HEK293 (cell line): ENCODE measurements around the gene FBXO5.

Experiments
- ZBTB8A ChIP-seq: fragments of 450-650 bp; formaldehyde crosslinking; IDR thresholded peaks from 2 replicates; pipeline ENCODE4 v1.5.1; 2016; ENCODE audit warnings: missing biosample characterization, missing genetic modification characterization
- ZFHX2 ChIP-seq: fragments of 450-650 bp; formaldehyde crosslinking; conservative IDR thresholded peaks from 2 replicates; pipeline ENCODE4 v1.5.1; 2016; ENCODE audit warnings: missing biosample characterization, missing genetic modification characterization
- ZFP3 ChIP-seq: fragments of 450-650 bp; formaldehyde crosslinking; IDR thresholded peaks from 2 replicates; pipeline ENCODE4 v1.5.1; 2016; ENCODE audit warnings: low read depth, missing biosample characterization, missing genetic modification characterization
- ZNF621 ChIP-seq: fragments of 450-650 bp; formaldehyde crosslinking; IDR thresholded peaks from 2 replicates; pipeline ENCODE4 v1.5.1; 2017; ENCODE audit warnings: missing biosample characterization, missing genetic modification characterization
- ZNF792 ChIP-seq: fragments of 450-650 bp; formaldehyde crosslinking; IDR thresholded peaks from 2 replicates; pipeline ENCODE4 v1.5.1; 2016; ENCODE audit warnings: missing biosample characterization, missing genetic modification characterization
- TF ChIP-seq, protein P1 (sequence below): fragments of 450-650 bp; formaldehyde crosslinking; IDR thresholded peaks from 2 replicates; pipeline ENCODE4 v1.5.1; 2016; ENCODE audit warnings: missing biosample characterization, missing genetic modification characterization
- TF ChIP-seq, protein P2 (sequence below): fragments of 450-650 bp; formaldehyde crosslinking; IDR thresholded peaks from 2 replicates; pipeline ENCODE4 v1.5.1; 2016; ENCODE audit warnings: missing biosample characterization, missing genetic modification characterization
- TF ChIP-seq, protein P3 (sequence below): IDR thresholded peaks from 2 replicates; pipeline ENCODE4 v1.6.1; 2011; ENCODE audit warnings: mild to moderate bottlenecking, low read depth, low read length, borderline replicate concordance

DNA sequence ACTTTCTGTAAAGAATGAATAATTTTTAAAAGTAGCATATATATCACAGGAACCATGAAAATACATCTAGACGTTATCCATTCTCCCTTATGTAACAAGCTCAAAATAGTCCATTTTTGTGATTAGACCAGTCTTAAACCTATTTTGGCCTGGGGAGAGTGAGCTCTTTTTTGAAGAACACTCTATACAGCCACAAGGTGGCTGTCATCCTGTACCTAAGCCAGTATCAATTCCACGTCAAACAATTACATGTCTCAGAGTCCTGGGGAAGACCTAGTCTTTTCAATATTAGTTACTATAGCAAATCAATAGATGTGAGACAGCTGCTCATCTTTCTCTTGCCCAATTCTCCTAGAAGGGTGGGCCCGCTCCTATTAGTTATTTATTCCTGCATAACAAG, 28.4 kb downstream of the FBXO5 start:
- TF ChIP-seq, protein P1, sequence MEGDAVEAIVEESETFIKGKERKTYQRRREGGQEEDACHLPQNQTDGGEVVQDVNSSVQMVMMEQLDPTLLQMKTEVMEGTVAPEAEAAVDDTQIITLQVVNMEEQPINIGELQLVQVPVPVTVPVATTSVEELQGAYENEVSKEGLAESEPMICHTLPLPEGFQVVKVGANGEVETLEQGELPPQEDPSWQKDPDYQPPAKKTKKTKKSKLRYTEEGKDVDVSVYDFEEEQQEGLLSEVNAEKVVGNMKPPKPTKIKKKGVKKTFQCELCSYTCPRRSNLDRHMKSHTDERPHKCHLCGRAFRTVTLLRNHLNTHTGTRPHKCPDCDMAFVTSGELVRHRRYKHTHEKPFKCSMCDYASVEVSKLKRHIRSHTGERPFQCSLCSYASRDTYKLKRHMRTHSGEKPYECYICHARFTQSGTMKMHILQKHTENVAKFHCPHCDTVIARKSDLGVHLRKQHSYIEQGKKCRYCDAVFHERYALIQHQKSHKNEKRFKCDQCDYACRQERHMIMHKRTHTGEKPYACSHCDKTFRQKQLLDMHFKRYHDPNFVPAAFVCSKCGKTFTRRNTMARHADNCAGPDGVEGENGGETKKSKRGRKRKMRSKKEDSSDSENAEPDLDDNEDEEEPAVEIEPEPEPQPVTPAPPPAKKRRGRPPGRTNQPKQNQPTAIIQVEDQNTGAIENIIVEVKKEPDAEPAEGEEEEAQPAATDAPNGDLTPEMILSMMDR (tag by site-specific recombination) = no peak
- no peak for TF ChIP-seq ZNF621
- TF ChIP-seq ZNF792 (tag by site-specific recombination) = no peak
- no peak for TF ChIP-seq ZFP3
- TF ChIP-seq, protein P2, sequence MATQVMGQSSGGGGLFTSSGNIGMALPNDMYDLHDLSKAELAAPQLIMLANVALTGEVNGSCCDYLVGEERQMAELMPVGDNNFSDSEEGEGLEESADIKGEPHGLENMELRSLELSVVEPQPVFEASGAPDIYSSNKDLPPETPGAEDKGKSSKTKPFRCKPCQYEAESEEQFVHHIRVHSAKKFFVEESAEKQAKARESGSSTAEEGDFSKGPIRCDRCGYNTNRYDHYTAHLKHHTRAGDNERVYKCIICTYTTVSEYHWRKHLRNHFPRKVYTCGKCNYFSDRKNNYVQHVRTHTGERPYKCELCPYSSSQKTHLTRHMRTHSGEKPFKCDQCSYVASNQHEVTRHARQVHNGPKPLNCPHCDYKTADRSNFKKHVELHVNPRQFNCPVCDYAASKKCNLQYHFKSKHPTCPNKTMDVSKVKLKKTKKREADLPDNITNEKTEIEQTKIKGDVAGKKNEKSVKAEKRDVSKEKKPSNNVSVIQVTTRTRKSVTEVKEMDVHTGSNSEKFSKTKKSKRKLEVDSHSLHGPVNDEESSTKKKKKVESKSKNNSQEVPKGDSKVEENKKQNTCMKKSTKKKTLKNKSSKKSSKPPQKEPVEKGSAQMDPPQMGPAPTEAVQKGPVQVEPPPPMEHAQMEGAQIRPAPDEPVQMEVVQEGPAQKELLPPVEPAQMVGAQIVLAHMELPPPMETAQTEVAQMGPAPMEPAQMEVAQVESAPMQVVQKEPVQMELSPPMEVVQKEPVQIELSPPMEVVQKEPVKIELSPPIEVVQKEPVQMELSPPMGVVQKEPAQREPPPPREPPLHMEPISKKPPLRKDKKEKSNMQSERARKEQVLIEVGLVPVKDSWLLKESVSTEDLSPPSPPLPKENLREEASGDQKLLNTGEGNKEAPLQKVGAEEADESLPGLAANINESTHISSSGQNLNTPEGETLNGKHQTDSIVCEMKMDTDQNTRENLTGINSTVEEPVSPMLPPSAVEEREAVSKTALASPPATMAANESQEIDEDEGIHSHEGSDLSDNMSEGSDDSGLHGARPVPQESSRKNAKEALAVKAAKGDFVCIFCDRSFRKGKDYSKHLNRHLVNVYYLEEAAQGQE (tag by site-specific recombination) = no peak
- TF ChIP-seq ZBTB8A = no peak
- no peak for TF ChIP-seq ZFHX2 (tag by site-specific recombination)
- TF ChIP-seq, protein P3, sequence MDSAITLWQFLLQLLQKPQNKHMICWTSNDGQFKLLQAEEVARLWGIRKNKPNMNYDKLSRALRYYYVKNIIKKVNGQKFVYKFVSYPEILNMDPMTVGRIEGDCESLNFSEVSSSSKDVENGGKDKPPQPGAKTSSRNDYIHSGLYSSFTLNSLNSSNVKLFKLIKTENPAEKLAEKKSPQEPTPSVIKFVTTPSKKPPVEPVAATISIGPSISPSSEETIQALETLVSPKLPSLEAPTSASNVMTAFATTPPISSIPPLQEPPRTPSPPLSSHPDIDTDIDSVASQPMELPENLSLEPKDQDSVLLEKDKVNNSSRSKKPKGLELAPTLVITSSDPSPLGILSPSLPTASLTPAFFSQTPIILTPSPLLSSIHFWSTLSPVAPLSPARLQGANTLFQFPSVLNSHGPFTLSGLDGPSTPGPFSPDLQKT = no peak
